ENCODE results near the gene SPEF2.
"Not testable (repeated sequence)": the region's sequence is repeated elsewhere in the genome, so short reads cannot be mapped to it uniquely, and the experiment has no call there.

Gene SPEF2

DNA sequence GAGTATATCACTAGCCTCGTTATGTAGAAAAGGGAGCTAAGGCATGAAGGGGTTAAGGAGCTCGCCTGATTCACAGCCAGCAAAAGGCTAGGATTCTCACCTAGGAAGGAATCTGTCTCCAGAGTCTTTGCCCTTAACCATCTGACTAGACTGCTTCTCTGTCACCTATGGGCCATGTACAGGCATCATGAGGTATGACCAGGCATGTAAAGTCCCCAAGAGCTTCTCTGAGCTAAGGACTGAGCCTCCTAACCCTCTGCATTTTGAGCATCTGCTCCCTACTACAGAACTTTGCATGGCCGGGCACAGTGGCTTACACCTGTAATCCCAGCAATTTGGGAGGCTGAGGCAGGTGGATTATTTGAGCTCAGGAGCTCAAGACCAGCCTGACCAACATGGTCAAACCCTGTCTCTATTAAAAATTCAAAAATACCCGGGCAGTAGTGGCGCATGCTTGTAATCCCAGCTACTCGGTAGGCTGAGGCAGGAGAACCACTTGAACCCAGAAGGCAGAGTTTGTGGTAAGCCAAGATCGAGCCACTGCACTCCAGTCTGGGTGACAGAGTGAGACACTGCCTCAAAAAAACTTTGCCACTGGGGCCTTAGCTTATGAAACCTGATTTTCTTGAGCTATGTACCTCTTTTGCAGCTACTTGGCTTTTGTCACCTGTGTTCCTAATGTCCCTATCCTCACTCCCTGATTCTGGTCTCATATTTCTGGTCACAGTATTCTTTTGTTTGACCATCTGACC is 205.9 kb downstream of the SPEF2 start:
- DNase-seq (ENCODE audit: low read depth in 2 of 2): no peak

GRCh38 chr5:35826056-35826455 is 208.4 kb downstream of the SPEF2 start:
- DNase-seq (ENCODE audit: low read depth in 2 of 2): no peak

- DNase-seq (ENCODE audit: low read depth in 2 of 2): no peak
These were observed 208.9 kb downstream of the SPEF2 start for GRCh38 chr5:35826554-35826953.

DNA sequence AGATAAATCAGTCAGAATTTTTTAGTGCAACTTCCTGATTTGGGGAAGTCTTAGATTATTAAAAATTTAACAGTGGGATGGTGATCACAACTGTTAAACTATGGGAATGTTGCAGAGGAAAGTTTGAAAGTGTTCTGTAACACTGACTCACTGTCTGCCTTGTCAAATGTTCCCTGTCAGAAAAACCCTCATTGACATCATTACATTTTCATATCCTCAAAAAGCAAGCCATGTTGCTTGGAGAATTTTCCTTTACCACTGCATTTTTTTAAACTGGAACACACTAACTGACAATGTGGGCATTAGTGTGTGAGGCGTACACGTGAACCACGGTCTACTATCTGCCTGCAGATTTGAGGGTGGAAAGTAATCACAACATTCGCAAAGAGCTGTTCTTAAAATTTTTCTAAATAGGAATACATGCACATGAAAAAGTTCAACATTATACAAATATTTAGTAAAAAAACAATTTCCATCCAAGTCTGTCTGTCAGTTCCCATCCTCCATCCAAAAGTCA is 210.5 kb downstream of the SPEF2 start:
- DNase-seq (ENCODE audit: low read depth in 2 of 2): no peak

GRCh38 chr5:35830587-35830986 is 212.9 kb downstream of the SPEF2 start:
- no peak for DNase-seq (ENCODE audit: low read depth in 2 of 2)

DNA sequence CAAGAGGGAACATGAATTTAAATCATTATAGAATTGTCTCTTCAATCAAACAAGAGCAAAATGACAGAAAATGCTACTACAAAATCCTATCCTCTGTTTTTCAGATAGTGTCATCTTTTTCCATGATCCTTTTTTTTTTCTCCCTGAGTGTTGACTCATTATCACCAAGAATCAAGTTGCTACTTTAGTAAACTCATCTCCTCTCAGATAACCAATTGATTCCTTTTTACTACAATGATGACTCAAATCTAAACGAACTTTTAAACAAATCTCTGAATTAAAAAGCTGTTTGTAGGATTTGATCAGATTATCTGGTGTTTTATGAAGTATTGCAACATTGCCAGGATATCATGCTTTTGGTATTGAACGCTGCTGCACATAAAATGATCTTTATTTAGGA is 215.1 kb downstream of the SPEF2 start:
- no peak for DNase-seq (ENCODE audit: low read depth in 2 of 2)

- DNase-seq (ENCODE audit: low read depth in 2 of 2): no peak
These were observed 215.6 kb downstream of the SPEF2 start for GRCh38 chr5:35833224-35833623.

DNA sequence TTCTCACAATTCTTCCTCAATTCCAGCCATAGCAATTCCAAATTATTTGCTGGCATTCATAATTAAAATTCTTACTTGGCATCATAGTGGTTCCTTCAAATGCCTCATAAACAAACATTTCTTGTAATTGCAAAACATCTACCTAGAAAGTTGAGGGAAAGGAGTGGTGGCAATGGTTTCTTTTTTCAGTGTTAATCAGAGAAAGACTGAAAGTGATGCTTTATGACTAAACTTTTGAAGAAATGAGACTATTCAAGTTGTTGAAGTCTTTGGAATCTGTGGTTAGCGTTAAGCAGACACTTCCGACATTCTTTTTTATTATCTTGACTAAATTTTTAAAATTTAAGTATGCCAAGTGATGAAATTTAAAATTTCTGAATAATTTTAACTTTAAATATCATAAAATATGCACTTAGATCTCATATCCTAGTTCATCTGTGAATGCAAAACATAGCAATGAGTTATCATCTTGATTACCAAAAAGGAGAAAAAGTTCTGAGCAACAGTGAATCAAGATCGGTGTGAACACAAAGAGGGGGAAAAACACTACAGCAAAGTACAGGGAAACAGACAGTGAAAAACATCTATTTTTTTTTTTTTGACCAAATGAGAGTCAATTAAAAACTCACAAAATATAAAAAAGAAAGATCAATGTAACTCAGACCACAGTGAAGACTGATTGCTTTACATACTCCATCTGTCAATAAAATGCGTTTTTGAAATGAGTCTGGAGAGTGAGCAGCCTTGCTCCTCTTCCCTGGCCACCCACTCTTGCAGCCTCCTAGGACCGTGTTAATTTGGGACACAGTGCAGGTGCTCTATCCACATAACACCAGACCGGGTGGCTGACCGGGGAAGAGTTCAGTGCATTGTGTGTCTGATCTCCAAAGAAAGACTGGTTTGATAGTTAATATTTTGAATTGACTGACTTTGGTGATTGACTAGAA is 218.4 kb downstream of the SPEF2 start:
- no peak for DNase-seq (ENCODE audit: low read depth in 2 of 2)

- no peak for DNase-seq (ENCODE audit: low read depth in 2 of 2)
These were observed 220.8 kb downstream of the SPEF2 start for GRCh38 chr5:35838370-35839042.

DNA sequence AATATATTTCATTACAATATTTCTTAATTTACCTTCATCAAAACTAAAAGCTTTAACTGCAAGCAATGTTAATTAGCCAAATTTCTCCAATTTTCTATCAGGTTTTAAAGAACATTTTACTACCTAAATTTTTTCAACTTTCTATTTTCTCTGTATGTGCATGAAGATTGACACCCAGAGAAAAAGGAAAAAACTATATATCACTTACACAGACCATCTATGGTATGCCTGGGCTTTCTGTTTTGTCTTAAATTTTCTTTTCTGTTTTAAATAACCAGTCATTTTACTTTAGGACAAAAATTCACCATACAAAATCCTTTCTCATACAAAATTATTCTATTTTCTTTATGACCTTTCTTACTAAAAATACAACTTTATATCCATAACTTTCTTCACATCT is 225.2 kb downstream of the SPEF2 start:
- DNase-seq (ENCODE audit: low read depth in 2 of 2): no peak

GRCh38 chr5:35845508-35845907 is 227.8 kb downstream of the SPEF2 start:
- DNase-seq (ENCODE audit: low read depth in 2 of 2): not testable (repeated sequence)

- DNase-seq (ENCODE audit: low read depth in 2 of 2): no peak
These were observed 229.8 kb downstream of the SPEF2 start for GRCh38 chr5:35847491-35847890.

DNA sequence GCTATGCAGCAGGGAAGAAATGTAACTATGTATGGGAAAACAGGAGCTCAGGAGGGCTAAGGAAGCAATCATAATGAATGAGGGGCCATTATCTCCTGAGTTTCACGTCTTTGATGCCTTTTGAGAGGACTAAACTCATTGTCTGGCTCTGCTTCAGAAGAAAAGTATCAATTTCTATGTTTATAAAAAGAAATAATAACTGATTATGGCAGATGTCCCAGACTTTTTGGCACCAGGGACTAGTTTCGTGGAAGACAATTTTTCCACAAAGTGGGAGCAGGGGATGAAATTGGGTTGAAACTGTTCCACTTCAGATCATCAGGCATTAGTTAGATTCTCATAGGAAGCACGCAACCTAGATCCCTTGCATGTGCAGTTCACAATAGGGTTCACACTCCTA is 230.3 kb downstream of the SPEF2 start:
- DNase-seq (ENCODE audit: low read depth in 2 of 2): no peak

GRCh38 chr5:35849860-35850259 is 232.2 kb downstream of the SPEF2 start:
- DNase-seq (ENCODE audit: low read depth in 2 of 2): no peak

GRCh38 chr5:35850967-35851680 is 233.5 kb downstream of the SPEF2 start:
- no peak for DNase-seq (ENCODE audit: low read depth in 2 of 2)

DNA sequence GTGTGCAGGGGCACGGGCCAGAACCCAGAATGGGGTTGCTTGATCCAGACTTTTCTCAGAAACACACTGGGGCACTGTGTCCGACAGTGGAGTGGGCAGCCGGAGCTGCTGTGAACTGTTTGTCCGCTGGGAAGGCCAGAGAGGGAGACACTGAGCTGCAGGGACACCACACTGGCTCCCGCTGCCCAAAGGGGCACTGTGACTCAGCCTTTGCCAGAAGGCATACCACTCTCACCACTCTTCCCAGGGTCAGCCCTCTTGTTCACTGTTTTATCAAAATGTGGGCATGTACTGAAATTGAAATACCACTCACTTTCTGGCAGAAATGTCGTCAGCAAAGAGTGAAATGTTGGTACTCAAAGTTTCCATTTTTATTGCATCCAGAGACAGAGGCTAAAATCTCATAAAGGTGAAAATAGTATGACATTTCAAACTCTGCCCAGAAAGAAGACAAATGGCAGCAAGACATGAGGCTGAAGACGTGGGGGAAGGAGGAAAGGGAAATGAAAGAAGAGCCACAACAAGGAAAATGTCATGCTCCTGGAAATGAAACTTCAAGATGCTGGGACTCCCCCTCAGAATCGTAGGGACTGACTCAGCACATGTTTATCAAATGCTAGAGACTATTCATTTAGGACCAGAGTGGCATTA is 234.5 kb downstream of the SPEF2 start:
- DNase-seq (ENCODE audit: low read depth in 2 of 2): peak in 1 of 2 donors; percentile 40

- no peak for DNase-seq (ENCODE audit: low read depth in 2 of 2)
These were observed 235.1 kb downstream of the SPEF2 start for GRCh38 chr5:35852773-35853172.

- DNase-seq (ENCODE audit: low read depth in 2 of 2): peak in 1 of 2 donors; percentile 20
These were observed 236.0 kb downstream of the SPEF2 start for GRCh38 chr5:35853631-35854030.

- peak; percentile 23 to 69 for DNase-seq (ENCODE audit: low read depth in 2 of 2)
These were observed 236.6 kb downstream of the SPEF2 start for GRCh38 chr5:35854248-35854647.

- no peak for DNase-seq (ENCODE audit: low read depth in 2 of 2)
These were observed 237.5 kb downstream of the SPEF2 start for GRCh38 chr5:35855187-35855586.
